HG03159 (cell line): ENCODE results near the gene IAH1.

Experiments
- ATAC-seq: cut with Tn5 transposase; IDR thresholded peaks from one replicate; pipeline ENCODE4 v1.9.1; 2021; ENCODE audit warnings: mild to moderate bottlenecking, moderate library complexity; ENCODE audit not compliant: unreplicated experiment

IAH1 gene

DNA sequence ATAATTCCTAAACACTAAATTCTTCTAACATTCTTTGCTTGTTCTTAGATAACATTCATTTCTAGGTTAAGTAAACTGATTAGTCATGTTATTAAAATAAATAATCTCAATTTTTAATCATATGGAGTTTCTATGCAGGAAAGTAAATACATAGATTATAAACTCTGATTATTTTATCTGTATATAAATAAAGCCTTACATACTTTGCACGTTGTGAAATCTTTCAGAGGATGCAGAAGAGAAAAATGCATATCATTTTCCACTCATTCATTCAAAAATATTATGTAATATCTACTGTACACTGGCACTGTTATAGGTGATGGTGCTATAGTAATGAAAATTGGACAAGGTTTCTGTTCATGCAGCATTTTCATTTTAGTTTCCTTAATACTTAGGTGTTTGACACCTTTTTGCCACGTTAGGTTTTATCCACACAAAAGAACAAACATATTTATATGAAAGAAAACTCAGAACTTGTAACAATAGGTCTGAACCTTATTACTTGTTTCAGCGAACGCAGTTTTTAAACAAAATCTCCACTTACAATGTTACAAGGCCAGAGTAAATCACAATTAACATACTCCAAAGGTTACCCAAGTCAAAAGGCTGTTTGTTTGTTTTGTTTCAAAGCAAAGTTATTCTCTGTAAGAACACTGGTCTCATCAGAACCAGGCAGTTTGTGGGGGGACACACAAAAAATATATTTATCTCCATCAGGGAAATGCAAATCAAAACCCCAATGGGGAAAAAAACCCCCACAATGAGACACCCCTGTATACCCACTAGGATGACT, 53.8 kb downstream of the IAH1 start:
- no peak for ATAC-seq

DNA sequence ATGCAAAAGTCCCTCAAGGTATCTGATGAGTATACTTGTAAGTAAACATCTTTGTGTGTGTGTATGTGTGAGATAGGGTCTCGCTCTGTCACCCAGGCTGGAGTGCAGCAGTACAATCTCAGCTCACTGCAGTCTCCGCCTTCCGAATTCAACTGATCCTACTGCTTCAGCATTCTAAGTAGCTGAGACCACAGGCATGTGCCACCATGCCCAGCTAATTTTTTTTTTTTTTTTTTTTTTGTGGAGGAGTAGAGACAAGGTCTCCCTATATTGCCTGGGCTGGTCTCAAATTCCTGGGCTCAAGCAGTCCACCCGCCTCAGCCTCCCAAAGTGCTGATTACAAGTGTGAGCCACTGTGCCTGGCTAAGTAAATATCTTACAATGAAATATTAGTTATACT, 58.1 kb downstream of the IAH1 start:
- ATAC-seq, result no peak

DNA sequence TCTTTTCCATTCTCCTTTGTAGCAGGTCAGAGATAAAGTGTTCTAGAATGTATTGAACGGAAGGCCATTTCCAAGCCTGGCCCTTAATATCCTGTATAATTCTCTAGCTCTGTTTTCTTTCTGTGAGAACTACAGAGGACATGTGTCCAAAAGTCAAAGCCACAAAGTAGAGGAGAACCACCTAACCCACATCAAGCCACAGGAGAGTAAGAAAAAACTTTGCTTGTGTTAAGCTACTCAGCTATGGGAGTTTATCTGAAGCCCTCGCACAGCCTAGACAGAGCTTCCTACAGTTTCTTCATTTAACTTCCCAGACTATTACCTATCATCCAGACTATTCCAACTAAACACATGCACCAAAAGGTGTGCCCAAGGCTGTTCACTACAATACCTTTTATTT, 59.3 kb downstream of the IAH1 start:
- ATAC-seq, result no peak

DNA sequence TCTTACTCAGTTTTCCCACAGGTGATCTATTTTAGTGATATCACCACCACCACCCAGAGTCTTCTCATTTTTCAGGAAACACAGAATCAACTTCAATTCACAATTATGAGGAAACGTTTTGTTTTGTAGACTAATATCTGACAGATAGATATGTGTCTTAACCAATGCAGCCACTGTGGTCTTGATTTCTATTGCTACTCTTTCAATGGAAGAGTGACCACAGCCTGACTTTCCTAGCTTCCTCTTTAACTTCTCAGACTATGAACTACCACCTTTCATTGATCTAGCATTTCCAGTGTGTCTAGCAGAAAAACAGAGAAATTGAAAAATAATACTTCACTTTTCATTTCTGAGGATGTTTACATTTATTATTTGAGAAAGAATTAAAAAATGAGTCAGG, 60.8 kb downstream of the IAH1 start:
- ATAC-seq, result no peak

DNA sequence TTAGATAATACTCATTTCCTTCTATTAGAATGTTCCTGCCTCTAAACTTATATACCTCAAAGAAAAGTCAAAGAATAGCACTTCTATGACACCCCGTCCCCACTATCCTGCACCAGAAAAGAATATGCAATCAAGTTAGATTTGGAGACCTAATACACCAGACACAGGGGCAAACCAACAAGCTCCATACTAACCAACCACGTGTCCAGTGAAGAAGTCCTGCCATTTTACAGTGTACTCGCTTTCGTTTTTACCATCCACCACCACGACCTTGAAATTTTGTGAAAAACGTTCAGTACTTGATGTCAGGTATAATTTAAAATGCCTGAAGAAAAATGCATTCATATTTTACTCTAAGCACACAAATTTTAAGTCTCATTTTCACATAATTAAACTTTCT, 62.2 kb downstream of the IAH1 start:
- no peak for ATAC-seq

DNA sequence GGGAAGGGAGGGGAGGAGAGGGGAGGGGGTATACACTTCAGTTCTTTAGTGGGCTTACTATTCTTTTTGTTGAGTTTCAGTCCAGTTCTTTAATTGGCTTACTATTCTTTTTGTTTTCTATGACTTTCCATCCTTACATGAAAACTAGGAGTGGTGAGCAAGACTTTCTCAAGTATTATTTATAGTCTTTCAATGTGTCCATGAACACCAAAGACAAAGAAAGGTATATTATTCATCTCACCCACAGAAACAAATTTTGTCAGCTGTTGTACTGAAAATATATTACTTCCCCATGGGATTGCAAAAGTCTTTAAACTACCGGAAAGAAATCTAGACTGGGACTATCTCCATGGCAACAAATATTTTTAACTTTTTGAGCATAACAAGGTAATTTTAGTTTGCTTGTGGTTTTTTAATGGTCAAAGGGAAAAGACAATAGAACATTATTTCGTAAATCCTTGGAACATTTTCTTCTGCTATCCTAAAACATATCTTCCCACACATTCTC, 63.7 kb downstream of the IAH1 start:
- ATAC-seq, result no peak
